Measurements from ENCODE around the gene SEMA6A.

DNA sequence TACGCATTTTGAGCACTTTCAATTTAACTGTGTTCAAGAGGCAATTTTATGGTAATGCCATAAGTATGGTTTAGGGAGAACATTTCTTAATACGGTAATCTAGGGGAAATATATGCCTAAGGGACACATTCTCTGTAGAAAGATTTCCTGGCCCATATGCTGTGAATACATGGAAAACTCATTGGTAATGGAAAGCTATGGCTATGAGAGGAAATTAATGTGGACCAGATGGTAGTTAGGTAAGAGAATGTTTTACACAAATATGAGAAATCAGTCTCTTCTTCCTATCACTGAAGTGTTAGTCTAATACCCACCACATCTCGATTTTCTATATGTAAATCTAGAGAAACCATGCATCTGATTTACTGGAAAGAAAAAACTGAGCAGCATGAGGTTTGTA is 105.0 kb downstream of the SEMA6A start:
- TF ChIP-seq, protein P1, sequence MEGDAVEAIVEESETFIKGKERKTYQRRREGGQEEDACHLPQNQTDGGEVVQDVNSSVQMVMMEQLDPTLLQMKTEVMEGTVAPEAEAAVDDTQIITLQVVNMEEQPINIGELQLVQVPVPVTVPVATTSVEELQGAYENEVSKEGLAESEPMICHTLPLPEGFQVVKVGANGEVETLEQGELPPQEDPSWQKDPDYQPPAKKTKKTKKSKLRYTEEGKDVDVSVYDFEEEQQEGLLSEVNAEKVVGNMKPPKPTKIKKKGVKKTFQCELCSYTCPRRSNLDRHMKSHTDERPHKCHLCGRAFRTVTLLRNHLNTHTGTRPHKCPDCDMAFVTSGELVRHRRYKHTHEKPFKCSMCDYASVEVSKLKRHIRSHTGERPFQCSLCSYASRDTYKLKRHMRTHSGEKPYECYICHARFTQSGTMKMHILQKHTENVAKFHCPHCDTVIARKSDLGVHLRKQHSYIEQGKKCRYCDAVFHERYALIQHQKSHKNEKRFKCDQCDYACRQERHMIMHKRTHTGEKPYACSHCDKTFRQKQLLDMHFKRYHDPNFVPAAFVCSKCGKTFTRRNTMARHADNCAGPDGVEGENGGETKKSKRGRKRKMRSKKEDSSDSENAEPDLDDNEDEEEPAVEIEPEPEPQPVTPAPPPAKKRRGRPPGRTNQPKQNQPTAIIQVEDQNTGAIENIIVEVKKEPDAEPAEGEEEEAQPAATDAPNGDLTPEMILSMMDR (IDR thresholded peaks at IDR 0.05; ENCODE audit: low read length): no peak
- TF ChIP-seq EZH2 (IDR thresholded peaks at IDR 0.05; ENCODE audit: borderline replicate concordance, low read length): no peak
